GM12891 (cell line): ENCODE measurements around the gene DHX16.

Experiments
- DNase-seq: peaks from one replicate; pipeline ENCODE4 v3.0.0; 2011; ENCODE audit warnings: low spot score; ENCODE audit not compliant: insufficient read length
- FAIRE-seq: peaks from 2 replicates; lab custom pipeline; 2011; peaks lifted over from hg19 to GRCh38; lab: Jason Lieb, UNC
- PAX5 ChIP-seq: IDR thresholded peaks from 2 replicates; pipeline ENCODE4 v1.6.1; 2011; ENCODE audit warnings: low read length, moderate library complexity, mild to moderate bottlenecking; ENCODE audit not compliant: insufficient read depth, severe bottlenecking
- POLR2A ChIP-seq: IDR thresholded peaks from 2 replicates; pipeline ENCODE4 v1.6.1; 2011; ENCODE audit warnings: low read depth, low read length, control low read depth
- POLR2AphosphoS5 ChIP-seq: IDR thresholded peaks from 2 replicates; pipeline ENCODE4 v1.6.1; 2011; ENCODE audit warnings: low read depth, low read length, control low read depth
- POU2F2 ChIP-seq: IDR thresholded peaks from 2 replicates; pipeline ENCODE4 v1.6.1; 2011; ENCODE audit warnings: low read depth, mild to moderate bottlenecking, control low read depth, low read length, moderate library complexity
- SPI1 ChIP-seq: IDR thresholded peaks from 2 replicates; pipeline ENCODE4 v1.6.1; 2011; ENCODE audit warnings: low read depth, low read length, control low read depth
- TAF1 ChIP-seq: IDR thresholded peaks from 2 replicates; pipeline ENCODE4 v1.6.1; 2011; ENCODE audit warnings: low read depth, low read length, control low read depth

The DHX16 gene

DNA sequence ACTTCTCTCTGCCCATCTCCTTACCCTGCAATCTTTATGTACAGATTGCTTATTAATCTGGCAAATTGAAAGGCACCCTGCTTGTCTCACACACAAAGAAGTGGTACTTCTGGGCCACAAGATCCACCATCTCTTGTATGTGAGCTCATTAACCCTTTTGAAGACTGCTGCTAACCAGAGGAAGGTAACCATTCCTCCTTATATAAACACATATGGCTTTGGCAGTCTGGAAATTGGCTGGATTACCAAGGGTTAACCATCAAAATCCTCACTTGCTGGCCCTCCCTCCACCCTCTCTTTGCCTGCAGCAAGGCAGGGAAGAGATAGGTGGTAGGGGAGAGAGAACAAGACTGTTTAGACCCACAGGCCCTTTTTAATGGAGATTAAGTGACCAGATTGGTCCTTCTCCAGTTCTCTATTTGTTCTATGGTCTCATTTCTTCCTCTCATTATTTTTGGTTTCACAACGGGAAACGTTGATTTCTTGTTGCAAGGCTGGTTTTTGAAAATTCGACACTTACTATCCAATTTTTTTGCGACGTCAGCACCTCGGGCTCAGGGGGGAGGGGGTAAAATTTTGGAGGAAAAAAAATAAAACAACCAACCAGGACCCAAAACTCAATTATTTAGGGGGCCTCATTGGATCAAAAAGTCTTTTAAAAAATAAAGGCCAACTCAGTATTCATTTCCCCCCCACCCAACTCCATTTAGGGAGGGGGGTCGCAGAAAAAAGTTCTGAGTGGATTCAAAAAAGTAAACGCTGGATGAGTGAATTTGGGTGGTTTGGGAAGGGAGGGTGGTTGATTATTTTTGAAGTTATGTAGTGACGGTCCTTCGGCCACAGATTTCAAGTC is 56.6 kb downstream of the DHX16 start:
- DNase-seq (no peak), FAIRE-seq (peak; percentile 33)
- peak; percentile 98 for TF ChIP-seq POLR2AphosphoS5
- peak; percentile 96 for TF ChIP-seq POLR2A
- TF ChIP-seq POU2F2 = peak; percentile 84
- TF ChIP-seq PAX5 = no peak
- no peak; the same call in 1 of the 2 replicates for TF ChIP-seq TAF1
- no peak for TF ChIP-seq SPI1

DNA sequence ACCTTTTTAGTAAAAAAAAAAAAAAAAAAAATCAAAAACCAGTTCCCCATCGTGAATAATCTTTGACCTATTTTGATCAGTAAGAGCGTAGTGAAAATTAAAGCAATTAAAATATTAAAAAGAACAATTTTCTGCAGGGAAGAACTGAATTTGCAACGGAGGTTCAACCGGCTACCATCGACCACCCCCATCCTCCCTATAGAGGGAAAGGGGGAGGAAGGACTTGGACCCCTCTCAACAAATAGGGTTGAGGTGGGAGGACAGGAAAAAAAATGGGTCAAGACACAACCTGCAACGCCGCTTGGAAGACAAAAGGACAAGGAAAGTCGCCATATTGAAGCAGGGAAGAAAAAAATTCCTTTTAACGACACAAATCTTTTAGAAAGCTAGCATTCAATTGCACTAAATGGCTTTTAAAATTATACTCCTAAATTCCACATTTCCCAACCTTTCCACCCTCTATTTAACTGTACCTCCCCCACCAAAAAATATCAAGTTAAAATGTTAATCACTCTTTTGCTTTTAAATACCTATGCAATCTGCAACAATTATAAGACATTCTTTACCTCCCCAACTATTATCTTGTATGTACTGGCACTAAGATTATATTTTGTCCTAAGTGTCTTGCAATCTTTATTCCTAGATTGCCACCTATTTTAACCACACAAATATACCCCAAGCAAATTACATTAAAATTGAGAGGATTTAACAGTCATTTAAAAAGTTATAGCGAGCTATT is 57.4 kb downstream of the DHX16 start:
- DNase-seq (no peak), FAIRE-seq (no peak)
- TF ChIP-seq TAF1 (no peak; the same call in 1 of the 2 replicates), SPI1 (no peak), PAX5 (no peak), POLR2AphosphoS5 (peak; percentile 84), POLR2A (peak; percentile 90), POU2F2 (peak; percentile 76)

GRCh38 chr6:30614843-30615218 is 58.0 kb downstream of the DHX16 start:
- FAIRE-seq = peak; percentile 51
- TF ChIP-seq SPI1 (no peak), POLR2A (no peak; the same call in 1 of the 2 replicates), POU2F2 (no peak; the same call in 1 of the 2 replicates), POLR2AphosphoS5 (0 out of 2 replicates have a peak, but pooled peaks have one; percentile 0), TAF1 (peak; percentile 77; the same call in 1 of the 2 replicates), PAX5 (no peak)
- no peak for DNase-seq

- DNase-seq (no peak), FAIRE-seq (no peak)
- TF ChIP-seq SPI1 = no peak
- TF ChIP-seq POU2F2 = no peak
- TF ChIP-seq POLR2AphosphoS5 = peak; percentile 90
- no peak for TF ChIP-seq PAX5
- peak; percentile 82 for TF ChIP-seq POLR2A
- TF ChIP-seq TAF1 = peak; percentile 13; the same call in 1 of the 2 replicates
Observed at GRCh38 chr6:30614044-30614842, 58.6 kb downstream of the DHX16 start.

- TF ChIP-seq POLR2A (peak; percentile 57; the same call in 1 of the 2 replicates), POU2F2 (no peak)
- DNase-seq (no peak), FAIRE-seq (no peak)
Observed at GRCh38 chr6:30613251-30614043, 59.4 kb downstream of the DHX16 start.

GRCh38 chr6:30612687-30613248 is 60.0 kb downstream of the DHX16 start:
- no peak; the same call in 1 of the 2 replicates for TF ChIP-seq POLR2A
- TF ChIP-seq POU2F2 = no peak
- TF ChIP-seq PAX5 = no peak
- no peak for TF ChIP-seq SPI1
- no peak for TF ChIP-seq TAF1
- TF ChIP-seq POLR2AphosphoS5 = no peak
- FAIRE-seq (no peak), DNase-seq (no peak)

DNA sequence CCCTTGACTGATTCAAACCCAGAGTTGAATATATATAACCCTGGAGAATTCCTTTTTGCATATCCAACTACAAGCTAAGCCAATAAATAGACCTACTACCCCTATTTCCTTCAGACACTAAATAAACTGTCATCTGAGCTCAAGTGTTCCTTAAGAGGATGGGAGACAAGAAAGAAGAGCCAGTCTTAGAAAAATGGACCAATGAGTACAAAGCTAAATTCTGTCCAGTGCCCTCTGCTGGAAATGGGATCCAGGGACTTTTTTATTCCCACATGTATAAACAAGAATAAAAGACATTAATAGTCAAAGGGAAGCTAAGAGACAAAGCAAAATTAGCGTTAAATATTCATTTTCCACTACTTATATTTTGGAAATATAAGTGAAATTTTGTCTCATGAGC is 60.6 kb downstream of the DHX16 start:
- FAIRE-seq = no peak
- TF ChIP-seq POLR2AphosphoS5 (peak; percentile 4; the same call in 1 of the 2 replicates), TAF1 (no peak), SPI1 (no peak)
- no peak for DNase-seq

DNA sequence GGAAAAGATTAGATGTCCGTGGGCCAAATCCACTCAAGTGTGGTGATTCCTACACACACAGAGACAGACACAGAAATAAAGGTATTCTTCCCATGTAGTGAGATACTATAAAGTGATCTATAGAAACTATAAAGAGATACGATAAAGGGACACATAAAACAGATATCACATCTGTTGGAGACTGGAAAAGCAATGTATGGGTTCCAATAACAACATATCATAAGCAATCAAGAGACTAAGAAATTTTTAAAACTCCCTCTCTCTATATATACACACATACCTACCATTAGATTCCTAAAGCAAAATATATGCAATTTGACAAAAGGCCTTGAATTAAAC is 61.0 kb downstream of the DHX16 start:
- TF ChIP-seq POU2F2 (no peak), TAF1 (no peak), SPI1 (no peak), PAX5 (no peak), POLR2A (no peak), POLR2AphosphoS5 (no peak)
- FAIRE-seq = no peak
- no peak for DNase-seq
